Measurements from ENCODE around the gene OVOL1.
"Not testable (repeated sequence)": the region's sequence is repeated elsewhere in the genome, so short reads cannot be mapped to it uniquely, and the experiment has no call there.

Gene OVOL1

GRCh38 chr11:65814131-65814985, 27.5 kb downstream of the OVOL1 start:
- peak in 6 of 56 donors; percentile 5 to 28 (median 16) for DNase-seq

DNA sequence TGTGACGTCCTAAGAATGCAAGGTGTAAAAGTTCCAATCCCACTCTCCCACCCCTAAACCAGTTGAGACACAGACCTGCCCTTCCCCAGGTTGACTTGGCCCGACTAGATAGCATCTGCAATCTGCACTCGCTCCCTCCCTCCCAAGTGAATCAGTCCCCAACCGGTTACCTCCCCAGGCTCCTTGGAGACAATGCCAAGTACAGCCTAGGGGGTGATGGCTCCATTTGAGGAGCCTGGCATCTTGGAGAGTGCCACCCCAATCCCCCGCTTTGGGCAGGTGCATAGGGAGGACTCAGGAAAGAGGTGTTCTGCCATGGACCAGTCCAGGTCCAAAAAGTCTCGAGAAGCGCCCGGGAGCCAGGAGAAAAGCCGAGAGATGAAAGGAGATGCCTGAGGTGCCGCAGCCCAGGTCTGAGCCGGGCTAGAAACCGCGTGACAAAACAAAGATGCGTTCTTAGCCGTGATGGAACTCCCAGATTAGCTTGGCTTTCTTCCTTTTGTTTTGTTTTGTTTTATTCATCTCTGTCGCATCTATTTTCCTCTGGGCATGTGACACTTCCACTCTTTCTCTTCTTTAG, 28.2 kb downstream of the OVOL1 start:
- DNase-seq: no peak

- no peak for DNase-seq
Measured at GRCh38 chr11:65816696-65817095, 29.8 kb downstream of the OVOL1 start.

DNA sequence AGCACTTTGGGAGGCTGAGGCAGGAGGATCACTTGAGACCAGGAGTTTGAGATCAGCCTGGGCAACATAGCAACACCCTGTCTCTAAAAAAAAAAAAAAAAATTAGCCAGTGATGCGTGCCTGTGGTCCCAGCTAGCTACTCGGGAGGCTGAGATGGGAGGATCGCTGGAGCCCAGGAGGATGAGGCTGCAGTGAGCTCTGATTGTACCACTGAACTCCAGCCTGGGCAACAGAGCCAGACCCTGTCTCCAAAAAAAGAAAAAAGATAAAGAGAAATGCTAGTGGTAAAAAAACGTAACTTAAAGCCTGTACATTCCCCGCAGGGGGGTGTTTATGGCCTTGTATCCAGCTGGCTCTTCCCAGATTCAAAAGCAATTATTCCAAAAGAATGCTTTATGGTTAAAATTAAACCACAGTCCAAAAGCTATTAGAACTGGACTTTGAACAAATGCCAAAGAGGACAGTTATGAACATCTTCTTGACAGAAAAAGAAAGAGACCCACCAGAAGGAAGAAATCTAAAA, 30.5 kb downstream of the OVOL1 start:
- DNase-seq: no peak

- DNase-seq: peak in 55 of 56 donors; percentile 27 to 97 (median 85)
Measured at GRCh38 chr11:65817835-65818680, 31.2 kb downstream of the OVOL1 start.

GRCh38 chr11:65821107-65821506, 34.2 kb downstream of the OVOL1 start:
- DNase-seq: no peak

GRCh38 chr11:65822776-65823528, 36.1 kb downstream of the OVOL1 start:
- DNase-seq: no peak

DNA sequence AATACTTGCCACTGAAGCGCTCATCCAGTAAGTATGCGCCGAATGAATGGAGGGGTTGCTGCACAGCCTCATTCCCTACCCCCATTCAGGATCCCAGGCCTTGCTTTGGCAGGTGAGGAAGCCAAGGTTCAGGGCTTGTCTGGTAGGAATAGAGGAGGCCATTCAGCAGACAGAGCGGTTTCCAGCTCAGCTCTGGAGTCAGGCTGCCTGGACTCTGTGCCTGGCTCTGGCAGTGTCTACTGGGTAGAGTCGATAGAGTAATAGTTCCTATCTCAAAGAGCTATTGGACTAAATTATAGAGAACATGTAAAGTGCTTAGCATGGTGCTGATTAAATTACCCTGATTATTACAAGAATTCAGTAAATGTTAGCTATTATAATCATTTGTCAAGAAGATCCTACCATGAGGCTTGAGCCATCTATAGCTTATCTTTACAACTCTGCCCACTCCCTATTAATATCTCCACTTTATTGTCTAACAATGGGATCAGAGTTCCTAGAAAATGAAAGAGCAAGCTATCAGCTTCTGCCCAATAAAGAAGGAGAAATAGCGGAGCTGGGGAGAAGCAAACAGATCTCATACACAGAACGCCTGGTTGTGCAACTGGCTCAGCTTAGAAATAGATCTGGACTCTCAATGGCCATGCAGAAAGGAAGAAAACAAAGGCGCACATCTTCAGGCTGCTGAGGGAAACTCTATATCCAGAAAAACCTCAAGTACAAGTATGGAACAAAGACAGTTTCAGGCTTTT, 40.3 kb downstream of the OVOL1 start:
- no peak for DNase-seq

- DNase-seq: no peak
Measured at GRCh38 chr11:65829459-65829858, 42.6 kb downstream of the OVOL1 start.

GRCh38 chr11:65832231-65832630, 45.4 kb downstream of the OVOL1 start:
- DNase-seq: not testable (repeated sequence)

DNA sequence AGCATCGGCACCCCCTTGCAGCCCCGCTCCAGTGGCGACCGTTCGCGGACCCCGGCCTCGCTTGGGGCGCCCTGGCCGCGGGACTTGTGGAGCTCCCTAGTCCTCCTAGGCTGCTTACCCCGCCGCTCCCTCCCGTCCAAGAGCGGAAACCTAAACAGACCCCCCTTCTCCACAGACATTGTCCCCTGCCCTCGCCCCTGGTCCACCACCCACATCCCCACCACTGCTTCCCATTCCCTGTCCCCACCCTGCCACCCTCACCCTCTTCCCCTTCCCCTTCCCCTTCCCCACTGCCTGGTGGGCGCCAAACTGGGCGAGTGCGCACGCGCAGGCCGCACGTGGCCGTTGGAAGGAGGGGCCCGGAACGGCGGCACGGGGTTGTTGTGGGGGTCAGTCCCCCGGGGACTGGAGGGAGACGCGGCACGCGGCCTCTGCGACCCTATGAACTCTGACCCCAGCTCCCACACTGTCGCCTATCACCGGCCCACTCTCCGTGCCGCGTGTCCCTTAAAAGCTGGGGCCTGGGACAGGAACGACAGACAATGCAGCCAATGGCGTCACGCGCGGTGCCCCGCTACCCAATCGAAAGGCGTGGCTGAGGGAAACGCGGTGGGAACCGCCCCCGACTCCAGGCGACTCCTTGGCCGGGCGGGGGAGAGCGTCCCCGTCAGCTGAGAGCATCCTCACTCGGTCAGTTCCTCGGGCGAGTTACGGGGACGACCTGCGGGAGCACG, 46.6 kb downstream of the OVOL1 start, which contains the start of gene SNX32:
TSS of gene SNX32 (plus strand) at position 667 of the 734 bp plus-strand sequence. CDS start 103 bp downstream, outside the sequence.
- peak; percentile 70 to 98 (median 92) for DNase-seq

DNA sequence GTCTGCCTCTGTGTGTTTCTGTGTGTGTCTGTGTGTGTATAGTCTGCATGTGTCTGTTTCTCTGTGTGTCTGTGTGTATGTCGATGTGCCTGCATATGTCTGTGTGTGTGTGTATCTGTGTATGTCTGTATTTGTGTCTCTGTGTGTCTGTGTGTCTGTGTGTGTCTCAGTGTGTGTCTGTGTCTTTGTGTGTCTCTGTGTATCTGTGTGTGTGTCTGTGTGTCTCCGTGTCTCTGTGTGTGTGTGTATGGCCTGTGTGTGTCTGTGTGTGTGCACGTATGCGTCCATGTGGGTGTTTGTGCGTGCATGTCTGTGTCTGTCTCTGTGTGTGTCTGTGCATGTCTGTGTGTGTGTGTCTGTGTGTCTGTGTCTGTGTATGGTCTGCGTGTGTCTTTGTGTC, 47.3 kb downstream of the OVOL1 start:
- no peak for DNase-seq

GRCh38 chr11:65842144-65842543, 55.3 kb downstream of the OVOL1 start:
- no peak for DNase-seq

- no peak for DNase-seq
Measured at GRCh38 chr11:65843811-65844210, 56.9 kb downstream of the OVOL1 start.

GRCh38 chr11:65844231-65844872, 57.5 kb downstream of the OVOL1 start:
- no peak for DNase-seq

Data from nucleus accumbens (tissue), 56 donors.